IPS-15b (cell line): ENCODE data around the gene SAE1.

Experiments used
- H3K27me3 ChIP-seq: one replicate; pipeline ENCODE4 v1.6.1; 2013; ENCODE audit warnings: low read length; ENCODE audit not compliant: control insufficient read depth, insufficient read depth
- H3K36me3 ChIP-seq: one replicate; pipeline ENCODE4 v1.6.1; 2013; ENCODE audit warnings: low read length; ENCODE audit not compliant: control insufficient read depth, insufficient read depth
- H3K4me1 ChIP-seq: one replicate; pipeline ENCODE4 v1.6.1; 2013; ENCODE audit warnings: mild to moderate bottlenecking, low read length; ENCODE audit not compliant: control insufficient read depth, insufficient read depth
- H3K4me3 ChIP-seq: one replicate; pipeline ENCODE4 v1.5.1; 2013; ENCODE audit warnings: low read depth, low read length
- H3K9ac ChIP-seq: one replicate; pipeline ENCODE4 v1.6.1; 2013; ENCODE audit warnings: low read depth, mild to moderate bottlenecking, low read length
- H3K9me3 ChIP-seq: one replicate; pipeline ENCODE4 v1.6.1; 2013; ENCODE audit warnings: mild to moderate bottlenecking, low read length; ENCODE audit not compliant: control insufficient read depth, insufficient read depth

Gene SAE1

DNA sequence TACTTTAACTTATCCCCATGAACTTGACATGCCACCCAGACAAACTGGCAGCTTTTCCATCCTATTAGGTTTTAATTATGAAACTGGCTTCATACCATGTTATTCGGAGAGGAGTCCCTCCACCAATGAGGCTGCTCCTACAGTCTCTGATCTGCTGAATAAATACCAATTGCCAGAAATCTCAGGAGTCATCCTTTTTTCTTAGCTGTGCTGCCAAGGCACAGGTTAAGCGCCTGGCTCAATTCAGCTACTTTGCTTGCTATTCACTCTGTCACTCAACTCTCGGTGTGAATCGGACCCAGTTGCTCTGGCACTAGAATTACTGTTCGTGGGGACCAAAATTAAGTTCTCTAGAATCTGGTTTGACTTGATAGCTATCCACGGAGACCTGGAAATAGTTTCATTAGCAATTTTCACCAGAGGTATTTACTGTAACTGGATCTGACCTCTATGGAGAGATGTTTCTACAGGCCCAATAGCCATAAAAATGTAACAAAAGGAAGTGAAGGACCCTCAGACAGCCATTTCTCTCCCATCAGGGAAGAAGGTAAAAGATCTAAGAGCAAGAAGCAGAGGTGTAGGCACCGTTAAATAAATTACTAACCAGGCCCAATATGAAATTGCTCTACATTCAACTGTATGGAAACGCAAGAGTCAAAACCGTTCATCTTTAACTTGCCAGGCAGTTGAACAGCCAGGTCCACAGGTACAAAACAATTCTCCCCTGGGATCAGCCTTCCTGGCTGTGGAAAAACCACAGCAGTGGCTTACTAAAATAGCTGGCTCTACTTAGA is 22.5 kb upstream of the SAE1 start:
- Histone ChIP-seq H3K9ac (peak overlapping the region; percentile 17), H3K9me3 (no peaks in the 10 kb centered on the region), H3K27me3 (no peaks in the 10 kb centered on the region), H3K36me3 (no peaks in the 10 kb centered on the region), H3K4me3 (no peak overlapping the region), H3K4me1 (peaks cover 29% of the 10 kb centered on the region)

DNA sequence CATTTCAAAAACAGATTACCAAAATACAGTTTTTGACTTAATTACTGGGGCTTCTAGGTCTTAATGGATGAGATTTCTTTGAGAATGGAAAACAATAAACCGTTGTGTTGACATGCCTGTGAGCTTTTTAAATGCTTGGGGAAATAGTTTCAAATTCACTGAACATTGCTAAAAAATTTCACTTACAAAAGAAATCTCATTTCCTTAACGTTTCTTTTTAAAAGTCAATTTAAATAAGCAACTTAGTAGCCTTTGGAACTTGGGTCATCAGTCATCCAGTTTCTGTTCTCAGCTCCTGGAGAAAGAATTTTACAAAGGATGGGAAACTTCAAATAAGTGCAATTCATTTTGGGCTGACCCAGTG is 21.5 kb upstream of the SAE1 start:
- Histone ChIP-seq H3K4me1 (peaks cover 29% of the 10 kb centered on the region), H3K36me3 (no peaks in the 10 kb centered on the region), H3K9ac (peak overlapping the region; percentile 99), H3K9me3 (no peaks in the 10 kb centered on the region), H3K27me3 (no peaks in the 10 kb centered on the region), H3K4me3 (peak overlapping the region; percentile 92)

DNA sequence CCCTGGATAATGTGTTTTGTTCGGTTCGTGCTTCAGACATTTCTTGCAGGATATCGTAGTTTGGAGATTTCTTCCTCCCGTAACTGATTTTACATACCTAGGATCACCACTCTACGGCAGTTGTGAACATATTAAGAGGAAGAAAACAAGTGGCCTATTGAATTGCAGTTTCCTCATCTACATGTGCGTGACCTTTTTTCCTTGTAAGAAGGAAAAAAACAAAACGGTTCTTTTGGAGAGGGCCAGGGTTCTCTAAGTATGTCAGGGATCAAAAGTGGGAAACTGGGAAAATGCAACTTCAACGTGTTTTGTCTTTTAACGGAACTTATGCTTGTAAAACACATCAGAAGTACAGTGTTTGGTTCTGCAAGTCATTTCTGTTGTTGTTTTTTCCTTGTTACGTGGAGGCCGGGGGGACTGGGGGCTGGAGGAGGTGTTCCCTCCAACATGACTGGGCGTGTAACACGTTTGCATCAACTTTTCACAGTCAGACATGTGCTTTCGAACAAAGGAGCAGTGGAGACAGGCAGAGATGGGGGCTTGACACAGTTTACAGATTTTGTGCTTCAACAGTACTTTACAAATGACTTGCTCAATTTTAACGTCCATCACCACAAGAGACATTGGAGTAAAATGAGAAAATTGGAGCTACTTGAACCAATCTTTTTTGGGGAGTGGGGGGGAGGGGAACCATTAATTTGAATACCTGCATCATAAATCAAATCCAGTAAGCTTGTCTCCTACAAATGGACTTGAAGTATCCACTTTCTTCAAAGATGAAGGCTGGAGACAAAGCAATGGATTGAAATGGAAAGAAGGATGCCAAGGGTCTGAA is 20.9 kb upstream of the SAE1 start:
- Histone ChIP-seq H3K36me3 (no peaks in the 10 kb centered on the region), H3K4me1 (peaks cover 29% of the 10 kb centered on the region)

DNA sequence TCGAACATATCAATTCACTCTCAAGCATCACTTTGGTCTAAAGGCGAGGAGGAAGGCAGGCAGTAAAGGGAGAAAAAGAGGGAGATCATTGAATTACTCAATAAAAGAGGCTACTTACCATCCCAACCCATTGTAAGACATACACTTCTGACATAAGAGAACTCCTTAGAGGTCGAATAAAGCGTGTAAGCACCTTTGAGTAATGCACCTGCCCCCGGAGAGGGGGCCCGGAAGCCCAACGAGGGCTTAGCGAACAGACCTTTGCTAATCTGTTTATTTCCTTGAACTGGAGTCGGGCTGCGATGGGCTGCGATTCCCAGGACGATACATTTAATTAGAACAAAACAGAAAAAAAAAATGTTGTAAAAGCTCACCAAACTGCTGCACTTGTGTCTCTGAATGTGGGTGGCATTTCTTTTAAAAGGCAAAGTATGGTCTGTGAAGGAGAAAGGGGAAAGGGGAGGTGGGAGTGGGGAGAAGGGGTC is 20.1 kb upstream of the SAE1 start:
- no peaks in the 10 kb centered on the region for H3K36me3 ChIP-seq
- H3K4me1 ChIP-seq: peaks cover 29% of the 10 kb centered on the region
- peak overlapping the region; percentile 92 for H3K4me3 ChIP-seq
- H3K9me3 ChIP-seq: no peaks in the 10 kb centered on the region
- peak overlapping the region; percentile 99 for H3K9ac ChIP-seq
- no peaks in the 10 kb centered on the region for H3K27me3 ChIP-seq

More for the DNA sequence above, 20.9 kb upstream of the SAE1 start:
- Histone ChIP-seq H3K27me3 (no peaks in the 10 kb centered on the region), H3K9ac (peak overlapping the region; percentile 99), H3K4me3 (peak overlapping the region; percentile 92), H3K9me3 (no peaks in the 10 kb centered on the region)

DNA sequence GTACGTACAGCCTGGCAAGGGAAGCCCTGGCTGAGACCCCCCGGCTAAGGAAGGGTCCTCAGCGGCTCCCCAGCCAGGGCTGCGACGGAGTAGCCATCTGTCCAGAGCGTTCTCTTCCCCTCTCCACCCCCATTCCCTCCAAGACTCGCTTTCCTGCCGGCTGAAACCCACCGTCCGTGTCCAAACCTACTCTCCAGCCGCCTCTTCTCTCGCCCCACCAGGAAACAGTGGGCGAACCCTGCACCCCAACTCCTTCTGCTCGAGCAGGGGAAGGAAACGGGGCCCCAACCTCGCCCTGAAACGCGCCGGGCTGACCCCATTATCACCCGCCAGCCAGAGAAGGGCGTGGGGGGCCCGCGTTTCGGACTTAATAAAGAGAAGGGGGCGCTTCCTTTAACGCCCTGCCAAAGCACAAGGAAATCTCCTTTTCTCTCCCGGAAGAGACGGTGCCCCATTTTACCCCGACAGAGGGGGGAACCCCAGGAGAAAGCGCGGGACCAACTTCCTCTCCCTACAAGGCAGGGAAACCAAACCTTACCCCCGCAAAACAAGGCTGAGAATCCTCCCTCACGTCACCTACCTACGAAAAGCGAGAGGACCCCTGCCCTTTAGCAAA is 19.5 kb upstream of the SAE1 start:
- Histone ChIP-seq H3K27me3 (no peaks in the 10 kb centered on the region), H3K9me3 (no peaks in the 10 kb centered on the region), H3K36me3 (no peaks in the 10 kb centered on the region), H3K9ac (peak overlapping the region; percentile 99), H3K4me3 (peak overlapping the region; percentile 92), H3K4me1 (peaks cover 25% of the 10 kb centered on the region)

DNA sequence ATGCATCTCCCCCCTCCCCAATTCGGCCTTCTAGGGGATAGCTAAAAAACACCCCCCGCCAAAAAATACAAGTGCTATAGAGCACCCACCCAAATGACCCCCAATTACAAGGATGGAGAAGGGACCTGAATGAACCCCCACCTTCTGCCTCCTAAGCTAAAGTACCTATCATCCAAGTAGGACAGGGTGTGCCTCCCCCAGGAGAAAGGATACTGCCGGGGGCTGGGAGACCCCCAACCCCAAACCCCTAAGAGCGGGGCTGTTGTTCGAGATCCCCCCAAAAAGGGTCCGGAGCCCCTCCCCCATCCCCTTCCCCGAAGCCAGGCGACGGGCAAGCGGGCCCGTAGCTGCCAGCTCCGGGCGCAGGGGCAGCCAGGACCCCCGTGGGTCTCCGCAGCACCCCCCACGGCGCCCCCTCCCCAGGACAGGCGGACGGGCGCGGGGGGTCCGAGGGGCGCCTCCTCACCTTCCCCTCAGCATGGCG is 18.9 kb upstream of the SAE1 start:
- no peaks in the 10 kb centered on the region for H3K36me3 ChIP-seq
- H3K4me3 ChIP-seq: peak overlapping the region; percentile 92
- peaks cover 25% of the 10 kb centered on the region for H3K4me1 ChIP-seq
- peak overlapping the region; percentile 99 for H3K9ac ChIP-seq
- no peaks in the 10 kb centered on the region for H3K27me3 ChIP-seq
- H3K9me3 ChIP-seq: no peaks in the 10 kb centered on the region

DNA sequence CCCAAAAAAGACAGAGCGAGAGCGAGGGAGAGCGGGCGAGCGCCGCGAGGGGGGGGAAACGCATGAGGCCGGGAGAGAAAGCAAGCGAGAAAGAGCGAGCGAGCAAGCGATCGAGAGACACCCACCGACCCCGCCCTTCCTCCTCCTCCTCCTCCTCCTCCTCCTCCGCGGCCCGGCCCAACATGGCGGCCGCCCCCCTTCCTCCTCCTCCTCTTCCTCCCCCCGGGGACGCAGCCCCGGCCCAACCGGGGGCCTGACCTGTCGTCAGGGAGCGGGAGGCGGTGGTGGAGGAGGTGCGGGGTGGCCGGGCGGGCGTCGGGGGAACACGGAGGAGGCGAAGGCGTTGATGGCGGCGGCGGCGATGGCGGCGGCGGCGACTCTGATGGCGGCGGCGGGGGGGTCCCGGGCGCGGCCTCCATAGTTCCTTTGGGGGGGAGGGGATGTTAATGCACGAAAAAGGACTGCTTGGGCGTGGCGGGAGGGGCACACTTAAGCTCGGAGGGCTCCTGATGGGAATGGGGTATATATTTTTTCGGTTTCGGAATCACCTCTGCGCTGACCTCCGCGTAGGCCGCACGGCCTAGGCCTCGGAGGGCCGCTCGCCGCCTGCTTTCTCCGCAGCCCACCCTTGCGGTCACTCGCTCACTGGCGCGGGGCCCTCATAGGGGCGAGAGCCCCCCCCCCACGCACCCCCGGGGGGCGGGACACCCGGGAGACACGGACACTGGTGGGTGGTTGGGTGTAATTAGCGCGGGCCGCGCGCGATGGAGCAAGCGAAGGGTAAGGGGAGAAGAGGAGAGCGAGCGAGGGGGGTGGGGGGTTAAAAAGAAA is 18.3 kb upstream of the SAE1 start:
- H3K36me3 ChIP-seq: no peaks in the 10 kb centered on the region
- peak overlapping the region; percentile 92 for H3K4me3 ChIP-seq
- H3K9ac ChIP-seq: peak overlapping the region; percentile 99
- no peaks in the 10 kb centered on the region for H3K9me3 ChIP-seq
- no peaks in the 10 kb centered on the region for H3K27me3 ChIP-seq
- H3K4me1 ChIP-seq: peaks cover 21% of the 10 kb centered on the region

DNA sequence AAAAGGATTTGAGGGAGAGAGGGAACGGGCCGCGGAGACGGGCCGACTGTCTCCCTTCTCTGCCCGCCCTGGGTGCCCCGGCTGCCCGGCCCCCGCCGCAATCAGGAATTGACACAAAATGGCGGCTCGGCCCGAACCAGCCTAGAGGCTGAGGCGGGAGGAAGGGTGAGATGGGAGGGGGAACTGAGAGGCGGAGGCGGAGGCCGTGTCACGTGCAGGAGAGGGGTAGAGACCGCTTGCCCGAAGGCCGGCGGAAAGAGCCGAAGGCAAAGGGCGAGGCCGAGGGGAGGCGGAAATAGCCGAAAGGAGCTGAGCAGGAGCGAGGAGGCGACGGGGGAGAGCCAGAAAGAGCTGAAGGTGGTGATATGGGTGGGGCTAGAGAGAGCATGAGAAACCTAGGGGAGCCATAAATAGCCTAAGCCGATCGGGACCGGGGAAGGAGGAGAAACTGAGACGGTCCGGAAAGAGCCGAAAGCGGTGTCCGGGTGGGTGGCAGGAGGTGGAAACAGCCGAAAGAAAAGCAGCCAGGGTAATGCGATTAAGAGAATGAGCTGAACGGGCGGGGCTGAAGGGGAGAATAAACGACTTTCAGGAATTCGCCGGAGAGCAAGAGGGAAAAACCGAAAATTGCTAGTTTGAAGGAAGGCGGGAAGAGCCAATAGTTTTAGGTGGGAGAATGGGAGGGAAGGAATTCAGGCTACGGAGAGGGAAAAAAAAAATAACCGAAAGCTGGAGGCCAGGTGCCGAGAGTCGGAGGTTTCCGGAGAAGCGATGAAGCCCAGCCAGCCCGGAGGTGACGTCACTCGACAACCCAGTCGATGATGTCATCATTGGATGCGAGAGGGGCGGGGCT is 17.4 kb upstream of the SAE1 start, which contains the start of gene ZC3H4:
Gene ZC3H4, minus strand, starts transcription at position 780 of the 853 bp plus-strand sequence. CDS start 1,192 bp downstream, outside the sequence.
- Histone ChIP-seq H3K27me3 (no peaks in the 10 kb centered on the region), H3K36me3 (no peaks in the 10 kb centered on the region), H3K9ac (peak within 1 kb of the TSS; percentile 99), H3K9me3 (no peaks in the 10 kb centered on the region), H3K4me3 (peak within 1 kb of the TSS; percentile 96), H3K4me1 (peaks cover 16% of the 10 kb centered on the region)

DNA sequence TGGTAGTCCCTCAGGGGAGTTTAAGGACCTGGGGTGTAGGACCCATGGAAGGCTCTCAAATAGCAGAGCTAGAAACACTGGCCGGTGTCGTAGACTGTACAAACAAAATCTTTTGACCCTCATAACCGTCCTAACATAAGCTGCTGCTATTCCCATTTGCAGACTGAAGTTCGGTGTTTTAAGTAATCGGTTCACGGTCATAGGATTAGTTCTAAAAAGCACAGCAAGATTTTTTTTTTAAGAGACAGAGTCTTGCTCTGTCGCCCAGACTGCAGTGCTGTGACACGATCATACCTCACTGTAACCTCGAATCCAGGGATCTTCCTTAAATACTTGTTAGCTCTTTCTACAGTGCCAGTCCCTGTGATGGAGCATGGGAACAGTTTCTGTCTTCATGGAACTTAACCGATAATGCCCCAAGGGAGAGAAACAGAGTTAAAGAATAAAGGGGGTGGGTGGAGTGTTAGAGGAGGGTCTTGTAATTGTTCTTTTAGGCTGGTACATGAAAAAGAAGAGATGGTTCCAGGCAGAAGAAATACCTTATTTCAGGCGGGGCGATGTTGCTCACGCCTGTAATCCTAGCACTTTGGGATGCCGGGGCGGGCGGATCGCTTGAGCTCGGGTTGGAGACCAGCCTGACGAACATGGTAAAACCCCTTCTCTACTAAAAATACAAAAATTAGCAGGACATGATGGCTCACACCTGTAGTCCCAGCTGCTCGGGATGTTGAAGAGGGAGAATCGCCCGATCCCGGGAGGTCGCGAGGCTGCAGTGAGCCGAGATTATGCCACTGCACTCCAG is 16.6 kb upstream of the SAE1 start:
- H3K36me3 ChIP-seq: no peaks in the 10 kb centered on the region
- H3K27me3 ChIP-seq: no peaks in the 10 kb centered on the region
- H3K4me3 ChIP-seq: peak overlapping the region; percentile 96
- H3K9ac ChIP-seq: no peak overlapping the region
- peaks cover 8% of the 10 kb centered on the region for H3K4me1 ChIP-seq
- no peaks in the 10 kb centered on the region for H3K9me3 ChIP-seq
